ENCODE measurements around the gene ZNF683.
"Not testable (repeated sequence)": the region's sequence is repeated elsewhere in the genome, so short reads cannot be mapped to it uniquely, and the experiment has no call there.

The ZNF683 gene

GRCh38 chr1:26335774-26336476, 36.6 kb downstream of the ZNF683 start:
- H3K4me3 ChIP-seq (ENCODE audit: low read depth, low read length), result peak overlapping the region; percentile 52
- TF ChIP-seq, protein P1, sequence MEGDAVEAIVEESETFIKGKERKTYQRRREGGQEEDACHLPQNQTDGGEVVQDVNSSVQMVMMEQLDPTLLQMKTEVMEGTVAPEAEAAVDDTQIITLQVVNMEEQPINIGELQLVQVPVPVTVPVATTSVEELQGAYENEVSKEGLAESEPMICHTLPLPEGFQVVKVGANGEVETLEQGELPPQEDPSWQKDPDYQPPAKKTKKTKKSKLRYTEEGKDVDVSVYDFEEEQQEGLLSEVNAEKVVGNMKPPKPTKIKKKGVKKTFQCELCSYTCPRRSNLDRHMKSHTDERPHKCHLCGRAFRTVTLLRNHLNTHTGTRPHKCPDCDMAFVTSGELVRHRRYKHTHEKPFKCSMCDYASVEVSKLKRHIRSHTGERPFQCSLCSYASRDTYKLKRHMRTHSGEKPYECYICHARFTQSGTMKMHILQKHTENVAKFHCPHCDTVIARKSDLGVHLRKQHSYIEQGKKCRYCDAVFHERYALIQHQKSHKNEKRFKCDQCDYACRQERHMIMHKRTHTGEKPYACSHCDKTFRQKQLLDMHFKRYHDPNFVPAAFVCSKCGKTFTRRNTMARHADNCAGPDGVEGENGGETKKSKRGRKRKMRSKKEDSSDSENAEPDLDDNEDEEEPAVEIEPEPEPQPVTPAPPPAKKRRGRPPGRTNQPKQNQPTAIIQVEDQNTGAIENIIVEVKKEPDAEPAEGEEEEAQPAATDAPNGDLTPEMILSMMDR (IDR thresholded peaks at IDR 0.05; ENCODE audit: low read depth, low read length), result no peak

DNA sequence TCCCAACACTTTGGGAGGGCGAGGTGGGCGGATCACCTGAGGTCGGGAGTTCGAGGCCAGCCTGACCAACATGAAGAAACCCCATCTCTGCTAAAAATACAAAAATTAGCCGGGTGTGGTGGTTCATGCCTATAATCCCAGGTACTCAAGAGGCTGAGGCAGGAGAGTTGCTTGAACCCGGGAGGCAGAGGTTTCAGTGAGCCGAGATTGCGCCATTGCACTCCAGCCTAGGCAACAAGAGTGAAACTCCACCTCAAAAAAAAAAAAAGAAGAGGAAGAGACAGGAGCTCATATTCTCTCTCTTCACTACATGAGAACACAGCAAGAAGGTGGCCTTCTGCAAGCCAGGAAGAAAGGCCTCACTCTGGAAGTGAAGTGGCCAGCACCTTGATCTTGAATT, 39.2 kb downstream of the ZNF683 start:
- H3K4me3 ChIP-seq (ENCODE audit: low read depth, low read length), result not testable (repeated sequence)

DNA sequence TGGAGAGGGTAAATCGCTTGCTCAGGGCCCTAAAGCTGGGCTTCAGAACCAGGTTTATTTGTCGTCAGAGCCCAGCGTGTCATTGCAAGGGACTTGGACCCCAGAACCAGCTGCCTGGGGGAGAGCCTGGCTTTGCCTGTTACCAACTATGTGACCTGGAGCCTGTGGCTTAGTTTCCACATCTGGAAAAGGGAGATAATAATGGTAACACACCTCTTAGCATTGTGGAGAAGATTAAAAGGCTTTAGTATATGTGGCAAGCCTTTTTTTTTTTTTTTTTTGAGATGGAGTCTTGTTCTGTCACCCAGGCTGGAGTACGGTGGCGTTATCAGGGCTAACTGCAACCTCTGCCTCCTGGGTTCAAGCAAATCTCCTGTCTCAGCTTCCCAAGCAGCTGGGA, 42.3 kb downstream of the ZNF683 start:
- H3K4me3 ChIP-seq (ENCODE audit: low read depth, low read length), result no peak overlapping the region
- TF ChIP-seq, protein P1 (IDR thresholded peaks at IDR 0.05; ENCODE audit: low read depth, low read length), result no peak

DNA sequence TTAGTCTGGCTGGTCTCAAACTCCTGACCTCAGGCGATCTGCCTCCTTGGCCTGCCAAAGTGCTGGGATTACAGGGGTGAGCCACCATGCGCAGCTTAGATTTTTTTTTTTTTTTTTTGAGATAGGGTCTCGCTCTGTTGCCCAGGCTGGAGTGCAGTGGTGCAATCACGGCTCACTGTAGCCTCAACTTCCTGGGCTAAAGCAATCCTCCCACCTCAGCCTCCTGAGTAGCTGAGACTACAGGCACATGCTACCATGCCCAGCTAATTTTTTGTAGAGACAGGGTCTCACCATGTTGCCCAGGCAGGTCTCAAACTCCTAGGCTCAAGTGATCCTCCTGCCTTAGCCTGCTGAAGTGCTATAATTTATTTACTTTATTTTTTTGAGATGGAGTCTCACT, 43.2 kb downstream of the ZNF683 start:
- not testable (repeated sequence) for H3K4me3 ChIP-seq (ENCODE audit: low read depth, low read length)

DNA sequence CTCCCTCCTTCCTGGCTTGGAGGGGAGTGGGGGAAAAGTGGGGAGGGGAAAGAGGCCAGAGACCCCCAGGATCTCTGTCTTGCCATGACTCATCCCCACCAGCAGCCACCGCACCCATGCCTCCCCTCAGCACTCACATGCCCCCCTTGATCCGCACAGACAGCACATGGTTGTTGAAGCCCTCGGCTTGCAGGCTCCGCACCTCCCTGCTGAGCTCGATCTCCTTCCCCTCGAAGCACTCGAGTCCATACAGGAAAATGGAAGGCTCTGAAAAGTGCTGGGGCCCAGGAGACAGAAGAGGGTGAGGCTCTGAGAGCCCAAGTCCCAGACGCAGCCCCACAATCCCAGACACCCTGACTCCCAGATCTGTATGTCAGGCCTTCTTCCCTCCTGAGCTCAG, 44.0 kb downstream of the ZNF683 start:
- no peak overlapping the region for H3K4me3 ChIP-seq (ENCODE audit: low read depth, low read length)
- TF ChIP-seq, protein P1 (IDR thresholded peaks at IDR 0.05; ENCODE audit: low read depth, low read length), result no peak

DNA sequence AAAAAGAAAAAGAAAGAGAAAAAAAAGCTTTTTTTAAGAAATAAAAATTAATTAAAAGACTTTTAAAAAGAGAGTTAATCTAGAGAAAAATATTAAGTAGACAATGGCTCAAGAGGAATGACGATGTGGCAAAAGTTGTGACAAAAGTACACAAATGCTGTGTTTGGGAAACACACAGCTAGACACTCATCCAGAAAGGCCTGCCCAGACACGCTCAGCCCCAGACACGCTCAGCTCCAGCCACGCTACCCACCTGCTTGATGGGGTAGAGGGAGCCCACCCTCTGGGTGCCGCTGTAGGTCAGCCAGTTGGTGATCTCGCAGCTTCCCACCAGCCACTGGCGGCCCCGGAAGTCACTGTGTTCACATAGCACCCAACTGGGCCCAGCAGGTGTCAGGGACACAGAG, 44.6 kb downstream of the ZNF683 start:
- H3K4me3 ChIP-seq (ENCODE audit: low read depth, low read length), result no peak overlapping the region
- TF ChIP-seq, protein P1 (IDR thresholded peaks at IDR 0.05; ENCODE audit: low read depth, low read length), result no peak

DNA sequence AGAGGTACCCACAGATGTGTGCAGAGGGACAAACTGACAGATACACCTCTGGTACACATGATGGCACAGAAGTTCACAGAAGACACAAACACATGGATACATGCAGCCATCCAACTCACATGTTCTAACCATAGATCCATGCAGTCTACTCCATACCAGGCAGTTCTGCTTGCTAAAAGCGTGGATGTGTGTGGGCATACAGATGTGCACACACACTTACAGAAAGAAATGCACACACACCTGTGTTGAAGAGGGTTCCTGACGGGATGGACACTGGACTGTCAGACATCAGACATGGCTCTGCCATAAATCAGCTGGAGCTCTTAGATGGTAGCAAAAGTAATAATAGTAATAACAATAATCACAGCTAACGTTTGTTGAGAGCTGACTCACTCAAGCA, 48.0 kb downstream of the ZNF683 start:
- TF ChIP-seq, protein P1 (IDR thresholded peaks at IDR 0.05; ENCODE audit: low read depth, low read length), result no peak
- H3K4me3 ChIP-seq (ENCODE audit: low read depth, low read length), result no peak overlapping the region

DNA sequence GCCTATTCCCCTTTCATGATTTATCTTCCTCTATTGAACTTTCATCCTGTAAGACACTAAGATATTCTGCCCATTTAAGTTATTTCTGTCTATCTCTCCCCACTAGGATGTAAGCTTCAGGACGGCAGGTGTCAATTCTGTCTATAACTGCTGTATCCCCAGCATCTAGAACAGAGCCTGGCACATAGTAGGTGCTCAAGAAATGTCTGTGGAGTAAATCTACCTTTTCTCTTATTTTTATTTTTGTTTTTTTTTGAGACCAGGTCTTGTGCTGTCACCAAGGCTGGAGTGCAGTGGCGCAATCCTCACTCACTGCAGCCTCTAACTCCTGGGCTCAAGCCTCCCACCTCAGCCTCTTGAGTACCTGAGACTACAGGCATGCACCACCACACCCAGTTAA, 49.2 kb downstream of the ZNF683 start:
- TF ChIP-seq, protein P1 (IDR thresholded peaks at IDR 0.05; ENCODE audit: low read depth, low read length), result no peak
- H3K4me3 ChIP-seq (ENCODE audit: low read depth, low read length), result no peak overlapping the region
